H1 (cell line): Measurements from ENCODE around the gene SLC7A8. TPM values are rescaled to one million over a fixed set of nuclear protein-coding genes. Genes with fewer than 3 reads are reported as not detected.

Experiments used
- CTCF ChIA-PET: fragments of 300-600 bp; sonication (Branson Sonifier 250); formaldehyde crosslinking; loops from one replicate; lab custom pipeline; 2021; ENCODE audit not compliant: partially characterized antibody; lab: Charles Lee
- POLR2A ChIA-PET: fragments of 300-600 bp; sonication (Branson Sonifier 250); formaldehyde crosslinking; loops from one replicate; lab custom pipeline; 2021; ENCODE audit warnings: inconsistent platforms; ENCODE audit not compliant: partially characterized antibody; lab: Charles Lee
- DNase-seq, 2 experiments: peaks; one replicate each; pipeline versions ENCODE4 v3.0.0 to v3.0.0-alpha.2; 2010 to 2022; ENCODE audit warnings: low spot score in 2 of 2, low read depth in 1 of 2, mixed read lengths in 1 of 2
- FAIRE-seq: peaks from 2 replicates; lab custom pipeline; 2011; peaks lifted over from hg19 to GRCh38; lab: Jason Lieb, UNC
- H2AFZ ChIP-seq: 2 replicates; pipeline ENCODE4 v1.8.1; 2012; ENCODE audit warnings: low read length, inconsistent platforms
- H2AK5ac ChIP-seq: 2 replicates; pipeline ENCODE4 v1.6.1; 2013; ENCODE audit warnings: low read depth, low read length
- H2BK120ac ChIP-seq: replicated peaks from 2 replicates; pipeline ENCODE3; 2013; ENCODE audit warnings: low read depth, low read length, inconsistent platforms
- H2BK12ac ChIP-seq: 2 replicates; pipeline ENCODE4 v1.6.1; 2013; ENCODE audit warnings: low read depth, low read length
- H2BK15ac ChIP-seq: 2 replicates; pipeline ENCODE4 v1.6.1; 2013; ENCODE audit warnings: low read length
- H2BK20ac ChIP-seq: 2 replicates; pipeline ENCODE4 v1.6.1; 2013; ENCODE audit warnings: low read length
- H2BK5ac ChIP-seq: 2 replicates; pipeline ENCODE4 v1.6.1; 2013; ENCODE audit warnings: low read depth, low read length
- H3K14ac ChIP-seq: 2 replicates; pipeline ENCODE4 v1.6.1; 2013; ENCODE audit warnings: inconsistent platforms; ENCODE audit not compliant: insufficient read length
- H3K18ac ChIP-seq: 2 replicates; pipeline ENCODE4 v1.6.1; 2013; ENCODE audit warnings: low read length; ENCODE audit errors: extremely low read depth
- H3K23ac ChIP-seq: 2 replicates; pipeline ENCODE4 v1.6.1; 2013; ENCODE audit warnings: inconsistent platforms; ENCODE audit not compliant: insufficient read length
- H3K23me2 ChIP-seq: 2 replicates; pipeline ENCODE4 v1.6.1; 2013; ENCODE audit warnings: low read depth, low read length
- H3K27ac ChIP-seq: 2 replicates; pipeline ENCODE4 v1.6.1; 2011; ENCODE audit warnings: low read depth, low read length, inconsistent platforms
- H3K27me3 ChIP-seq, 4 experiments: replicated peaks in 1 of 4; 1 replicate in 1 of 4; 2 replicates in 3 of 4; pipeline versions ENCODE4 v1.6.1 to v1.8.1; 2011 to 2013; ENCODE audit warnings: low read length in 3 of 4, mild to moderate bottlenecking in 3 of 4, inconsistent platforms in 2 of 4, mixed read lengths in 2 of 4, moderate library complexity in 1 of 4; ENCODE audit not compliant: control insufficient read depth in 3 of 4, insufficient read depth in 3 of 4; ENCODE audit errors: extremely low read depth in 1 of 4
- H3K36me3 ChIP-seq, 4 experiments: 2 replicates each; pipeline versions ENCODE4 v1.6.1 to v1.8.1; 2011 to 2013; ENCODE audit warnings: mild to moderate bottlenecking in 4 of 4, low read length in 3 of 4, moderate library complexity in 2 of 4, control low read depth in 1 of 4, inconsistent platforms in 1 of 4; ENCODE audit not compliant: insufficient read depth in 4 of 4, control insufficient read depth in 2 of 4
- H3K4ac ChIP-seq: replicated peaks from 2 replicates; pipeline ENCODE3; 2013; ENCODE audit warnings: low read length, low read depth, mixed read lengths, inconsistent platforms; ENCODE audit not compliant: insufficient read length
- H3K4me1 ChIP-seq, 4 experiments: replicated peaks in 1 of 4; 1 replicate in 1 of 4; 2 replicates in 3 of 4; pipeline versions ENCODE4 v1.6.1 to v1.8.1; 2011 to 2013; ENCODE audit warnings: low read length in 3 of 4, inconsistent platforms in 2 of 4, mixed read lengths in 1 of 4; ENCODE audit not compliant: insufficient read depth in 4 of 4, control insufficient read depth in 3 of 4
- H3K4me2 ChIP-seq, 2 experiments: 2 replicates each; pipeline versions ENCODE4 v1.6.1 to v1.8.1; 2011 to 2013; ENCODE audit warnings: low read depth in 2 of 2, low read length in 2 of 2, control low read depth in 1 of 2, inconsistent platforms in 1 of 2, mild to moderate bottlenecking in 1 of 2; ENCODE audit not compliant: insufficient read depth in 1 of 2
- H3K4me3 ChIP-seq, 4 experiments: fragments of 200-600, 300-600 bp in 1 of 4; sonication (generic), shearing (Covaris generic), sonication (Bioruptor Twin) in 1 of 4; 2 replicates each; pipeline versions ENCODE4 v1.5.1 to v1.8.1; 2011 to 2016; ENCODE audit warnings: low read length in 4 of 4, low read depth in 3 of 4, control low read depth in 2 of 4, inconsistent platforms in 2 of 4, mild to moderate bottlenecking in 2 of 4, mixed read lengths in 1 of 4, moderate library complexity in 1 of 4; ENCODE audit not compliant: insufficient read depth in 2 of 4; ENCODE audit errors: extremely low read depth in 1 of 4
- H3K56ac ChIP-seq: replicated peaks from 2 replicates; pipeline ENCODE3; 2013; ENCODE audit warnings: low read depth, mild to moderate bottlenecking, mixed read lengths, low read length, inconsistent platforms; ENCODE audit not compliant: insufficient read length
- H3K79me1 ChIP-seq: 2 replicates; pipeline ENCODE4 v1.6.1; 2013; ENCODE audit warnings: low read depth, low read length, control low read depth
- H3K79me2 ChIP-seq, 2 experiments: 2 replicates each; pipeline versions ENCODE4 v1.6.1 to v1.8.1; 2012 to 2013; ENCODE audit warnings: low read length in 2 of 2, mild to moderate bottlenecking in 2 of 2, inconsistent platforms in 1 of 2; ENCODE audit not compliant: insufficient read depth in 2 of 2, control insufficient read depth in 1 of 2
- H3K9ac ChIP-seq, 4 experiments: replicated peaks in 1 of 4; 1 replicate in 1 of 4; 2 replicates in 3 of 4; pipeline versions ENCODE4 v1.6.1 to v1.8.1; 2011 to 2013; ENCODE audit warnings: low read depth in 3 of 4, low read length in 3 of 4, control low read depth in 2 of 4, mild to moderate bottlenecking in 2 of 4, moderate library complexity in 2 of 4, inconsistent platforms in 1 of 4; ENCODE audit errors: extremely low read depth in 1 of 4
- H3K9me3 ChIP-seq, 2 experiments: 2 replicates each; pipeline versions ENCODE4 v1.6.1 to v1.8.1; 2012 to 2013; ENCODE audit warnings: mild to moderate bottlenecking in 2 of 2, moderate library complexity in 2 of 2, control low read depth in 1 of 2, inconsistent platforms in 1 of 2, low read depth in 1 of 2, low read length in 1 of 2, mixed read lengths in 1 of 2; ENCODE audit not compliant: insufficient read depth in 2 of 2
- H4K20me1 ChIP-seq, 2 experiments: replicated peaks in 1 of 2; 2 replicates each; pipeline versions ENCODE3 to v1.8.1; 2011 to 2013; ENCODE audit warnings: inconsistent platforms in 2 of 2, low read length in 2 of 2, mild to moderate bottlenecking in 1 of 2; ENCODE audit not compliant: insufficient read depth in 2 of 2, control insufficient read depth in 1 of 2
- H4K5ac ChIP-seq: 2 replicates; pipeline ENCODE4 v1.6.1; 2013; ENCODE audit warnings: low read length, low read depth, mixed read lengths, inconsistent platforms; ENCODE audit not compliant: insufficient read length
- H4K8ac ChIP-seq: 2 replicates; pipeline ENCODE4 v1.8.0; 2013; ENCODE audit warnings: mild to moderate bottlenecking, moderate library complexity, low read length, inconsistent platforms; ENCODE audit not compliant: insufficient read depth; ENCODE audit errors: extremely low read depth
- H4K91ac ChIP-seq: replicated peaks from 2 replicates; pipeline ENCODE3; 2013; ENCODE audit warnings: low read length, mixed read lengths, inconsistent platforms; ENCODE audit not compliant: insufficient read length
- BACH1 ChIP-seq: IDR thresholded peaks from 2 replicates; pipeline ENCODE4 v1.6.1; 2012; ENCODE audit warnings: low read length, improper control_type of control experiment
- CREB1 ChIP-seq: IDR thresholded peaks from 2 replicates; pipeline ENCODE4 v1.6.1; 2012; ENCODE audit warnings: inconsistent platforms
- HDAC6 ChIP-seq: IDR thresholded peaks from one replicate; pipeline ENCODE4 v1.7.1; 2012; ENCODE audit warnings: low read depth, mild to moderate bottlenecking, inconsistent platforms, low read length, moderate library complexity
- KDM1A ChIP-seq: fragments of 200-600, 300-600 bp; sonication (generic); IDR thresholded peaks from 2 replicates; pipeline ENCODE4 v1.7.1; 2016; ENCODE audit warnings: mild to moderate bottlenecking, low read length, borderline replicate concordance
- NANOG ChIP-seq: IDR thresholded peaks from 2 replicates; pipeline ENCODE4 v1.6.1; 2011; ENCODE audit warnings: low read length, low read depth, mild to moderate bottlenecking, inconsistent platforms; ENCODE audit not compliant: insufficient read depth, poor library complexity, severe bottlenecking
- NRF1 ChIP-seq: IDR thresholded peaks from 2 replicates; pipeline ENCODE4 v1.6.1; 2011; ENCODE audit warnings: mild to moderate bottlenecking, low read depth, low read length, improper control_type of control experiment
- RXRA ChIP-seq: IDR thresholded peaks from 2 replicates; pipeline ENCODE4 v1.6.1; 2011; ENCODE audit warnings: low read depth, mild to moderate bottlenecking, low read length, moderate library complexity; ENCODE audit not compliant: insufficient read depth
- SIN3A ChIP-seq, 2 experiments: IDR thresholded peaks in 1 of 2; conservative IDR thresholded peaks in 1 of 2; 2 replicates each; pipeline ENCODE4 v1.6.1; 2011 to 2012; ENCODE audit warnings: low read length in 2 of 2, improper control_type of control experiment in 1 of 2, low read depth in 1 of 2, mild to moderate bottlenecking in 1 of 2
- SP4 ChIP-seq: IDR thresholded peaks from 2 replicates; pipeline ENCODE4 v1.6.1; 2012; ENCODE audit warnings: low read length, inconsistent platforms
- ZNF274 ChIP-seq: IDR thresholded peaks from 2 replicates; pipeline ENCODE4 v1.7.0; 2012; ENCODE audit warnings: low read length, borderline replicate concordance; ENCODE audit errors: extremely low read depth
- WGBS, 2 experiments: shearing (Covaris generic) in 1 of 2; methylation state at CpG; one replicate each; pipeline versions ENCODE4 v1.1.6 to v1.1.7; 2013 to 2015; ENCODE audit warnings: low lambda C conversion rate in 2 of 2, mixed read lengths in 2 of 2, inconsistent platforms in 1 of 2, low coverage in 1 of 2, missing lambda C conversion rate in 1 of 2; ENCODE audit not compliant: insufficient replicate concordance in 2 of 2, insufficient coverage in 1 of 2, insufficient read length in 1 of 2; ENCODE audit errors: extremely low coverage in 1 of 2, missing lambda C conversion rate in 1 of 2; 5-methylcytosine and 5-hydroxymethylcytosine counted together
- polyA plus RNA-seq, 7 experiments: library from polyadenylated mRNA; depleted of rRNA in 3 of 7; stranded (reverse) in 5 of 7; unstranded in 2 of 7; fragments of >200 nt in 5 of 7; fragments of 200-250 nt in 2 of 7; gene quantifications; 1 replicate in 5 of 7; 2 replicates in 1 of 7; 4 replicates in 1 of 7; pipeline versions ENCODE4 v1.2.1 to v1.2.3, GENCODE V29; 2011 to 2013; ENCODE audit warnings: missing spikeins in 2 of 7, mixed read lengths in 2 of 7
- total RNA-seq: library from RNA; stranded (reverse); fragmentation: NEBNext Ultra II Directional; extraction: Animal tissue kit (Norgen Biotek cat#: 25700); gene quantifications from 2 replicates; pipeline ENCODE4 v1.2.1, GENCODE V29; 2021

Gene SLC7A8
- total and polyA plus RNA-seq, 2 of the 8 experiments (the other 6 are each of a cell fraction or from before 2014, with no cell fraction given) = 182 to 204 TPM

DNA sequence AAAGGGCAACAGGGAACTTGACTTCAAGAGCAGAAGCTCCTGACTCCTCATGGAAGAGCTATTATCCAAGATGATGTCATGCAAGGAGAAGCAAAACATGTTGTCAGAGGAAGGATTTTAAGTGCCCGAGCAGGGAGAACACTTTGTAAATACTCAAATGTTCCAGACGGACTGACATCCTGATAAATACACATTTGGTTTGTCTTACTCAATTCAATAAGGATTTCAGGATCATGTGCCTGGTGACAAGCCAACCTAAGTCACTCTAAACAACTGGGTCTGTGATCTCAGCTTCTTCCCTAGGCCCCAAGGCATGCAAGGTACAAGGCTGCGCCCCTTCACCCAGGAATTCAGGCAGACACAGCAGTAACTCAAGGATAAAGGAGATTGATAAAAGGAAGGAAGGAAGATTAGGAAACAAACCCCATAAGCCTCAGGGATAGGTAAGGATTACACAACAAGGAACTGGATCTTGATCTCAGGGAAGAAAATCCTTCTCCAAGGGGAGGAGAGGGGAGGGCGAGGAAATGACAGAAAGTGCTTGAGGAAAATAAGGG, 37.6 kb downstream of the SLC7A8 start:
- H2AFZ ChIP-seq = no peak overlapping the region
- peaks cover 3% of the 10 kb centered on the region; the same call in 1 of the 2 replicates for H3K23me2 ChIP-seq
- no peak overlapping the region for H4K91ac ChIP-seq
- H2BK20ac ChIP-seq = no peak overlapping the region
- no peak for TF ChIP-seq KDM1A
- no peak for TF ChIP-seq RXRA
- no peak for TF ChIP-seq HDAC6
- TF ChIP-seq SP4 = no peak
- TF ChIP-seq ZNF274 = no peak
- TF ChIP-seq NANOG = no peak
- TF ChIP-seq BACH1 = no peak
- TF ChIP-seq CREB1 = no peak
- TF ChIP-seq NRF1 = no peak
- no peak for TF ChIP-seq SIN3A (conservative IDR thresholded peaks at IDR 0.05 in 1 of 2, IDR thresholded peaks at IDR 0.05 in 1 of 2; ENCODE audit: low read depth in 1 of 2, low read length in 2 of 2)
- H3K4ac ChIP-seq = no peak overlapping the region
- H4K20me1 ChIP-seq = peaks cover 2 to 6% of the 10 kb centered on the region in 2 experiments
- H3K23ac ChIP-seq = no peak overlapping the region
- no peak overlapping the region for H3K14ac ChIP-seq
- H3K79me1 ChIP-seq = no peaks in the 10 kb centered on the region; the same call in none of the 2 replicates
- no peaks in the 10 kb centered on the region for H3K9me3 ChIP-seq
- CTCF ChIA-PET = interaction anchor here (1.0 to 3.1 kb wide), 6 partner anchors 10 to 69 kb away, joined by 3 to 13 read pairs (median 3); no protein-coding TSS in a partner anchor
- H3K56ac ChIP-seq = no peak overlapping the region
- H3K4me1 ChIP-seq = no peaks in the 10 kb centered on the region
- no peaks in the 10 kb centered on the region for H3K27me3 ChIP-seq
- no peaks in the 10 kb centered on the region for H3K79me2 ChIP-seq
- FAIRE-seq = no peak
- H3K4me2 ChIP-seq = no peak overlapping the region
- no peak for DNase-seq
- H4K5ac ChIP-seq = no peak overlapping the region
- WGBS, 2 experiments = 79% methylated on average over 4 of the region's 4 CpGs; no CpG with 5 or more reads in 1 of the 2 experiments
- H2BK120ac ChIP-seq = no peak overlapping the region
- H2AK5ac ChIP-seq = no peak overlapping the region
- no peak overlapping the region for H3K27ac ChIP-seq
- H2BK15ac ChIP-seq = no peak overlapping the region
- H3K36me3 ChIP-seq = peaks cover 7 to 39% (median 17%) of the 10 kb centered on the region in 4 experiments; a peak in 7 of 8 replicates
- H3K9ac ChIP-seq = no peak overlapping the region
- H3K4me3 ChIP-seq = no peak overlapping the region
- H2BK12ac ChIP-seq = no peak overlapping the region
- no peak overlapping the region for H2BK5ac ChIP-seq
- no peak overlapping the region for H4K8ac ChIP-seq
- H3K18ac ChIP-seq = no peak overlapping the region
- POLR2A ChIA-PET = interaction anchor here (0.7 to 2.9 kb wide), 4 partner anchors 9 to 41 kb away, joined by 3 to 10 read pairs (median 5); no protein-coding TSS in a partner anchor
